ENCODE measurements around the gene PALD1. TPM values are rescaled to one million over a fixed set of nuclear protein-coding genes. Genes with fewer than 3 reads are reported as not detected.
A peak's percentile ranks its signal among the peaks of the same experiment; 100 is the strongest.

Gene PALD1
- total RNA-seq, 2 donors from 2014 or later: 1.1 to 1.3 TPM

- Mint-ChIP-seq H3K4me1 (ENCODE audit: low read depth) (peaks cover 19% of the 10 kb centered on the region), H3K27me3 (ENCODE audit: low read depth) (no peaks in the 10 kb centered on the region), H3K4me3 (no peak overlapping the region), H3K9me3 (no peaks in the 10 kb centered on the region), H3K36me3 (ENCODE audit: insufficient read depth in 2 of 2) (no peaks in the 10 kb centered on the region), H3K27ac (no peak overlapping the region)
- DNase-seq (no peak), ATAC-seq (replicated peaks in 1 of 2) (no peak)
Observed at GRCh38 chr10:70557086-70557845, 78.7 kb downstream of the PALD1 start.

- DNase-seq: no peak
- Mint-ChIP-seq H3K9me3 (no peaks in the 10 kb centered on the region), H3K4me1 (ENCODE audit: low read depth) (peaks cover 19% of the 10 kb centered on the region), H3K36me3 (ENCODE audit: insufficient read depth in 2 of 2) (no peaks in the 10 kb centered on the region), H3K27ac (no peak overlapping the region), H3K4me3 (no peak overlapping the region), H3K27me3 (ENCODE audit: low read depth) (no peaks in the 10 kb centered on the region)
- ATAC-seq (replicated peaks in 1 of 2): no peak
Observed at GRCh38 chr10:70557876-70558275, 79.3 kb downstream of the PALD1 start.

- no peak for DNase-seq
- peaks cover 22% of the 10 kb centered on the region for H3K4me1 Mint-ChIP-seq (ENCODE audit: low read depth)
- peak overlapping the region in 1 of 2 donors; percentile 64 for H3K4me3 Mint-ChIP-seq
- no peak for ATAC-seq (replicated peaks in 1 of 2)
- H3K27ac Mint-ChIP-seq: no peak overlapping the region
- H3K27me3 Mint-ChIP-seq (ENCODE audit: low read depth): no peaks in the 10 kb centered on the region
- H3K9me3 Mint-ChIP-seq: no peaks in the 10 kb centered on the region
- H3K36me3 Mint-ChIP-seq (ENCODE audit: insufficient read depth in 2 of 2): no peaks in the 10 kb centered on the region
Observed at GRCh38 chr10:70558295-70558694, 79.7 kb downstream of the PALD1 start.

- peak; percentile 83 to 87 for DNase-seq
- no peaks in the 10 kb centered on the region for H3K36me3 Mint-ChIP-seq (ENCODE audit: insufficient read depth in 2 of 2)
- H3K27ac Mint-ChIP-seq: peak overlapping the region; percentile 0
Observed at GRCh38 chr10:70558871-70559810, 80.6 kb downstream of the PALD1 start.

GRCh38 chr10:70559861-70560260 lies 81.3 kb downstream of the PALD1 start:
- no peak overlapping the region for H3K27ac Mint-ChIP-seq
- no peak for ATAC-seq (replicated peaks in 1 of 2)
- peaks cover 25% of the 10 kb centered on the region for H3K4me1 Mint-ChIP-seq (ENCODE audit: low read depth)
- no peaks in the 10 kb centered on the region for H3K27me3 Mint-ChIP-seq (ENCODE audit: low read depth)
- H3K9me3 Mint-ChIP-seq: no peaks in the 10 kb centered on the region
- H3K4me3 Mint-ChIP-seq: peak overlapping the region; percentile 64 to 86
- H3K36me3 Mint-ChIP-seq (ENCODE audit: insufficient read depth in 2 of 2): no peaks in the 10 kb centered on the region
- DNase-seq: no peak

More at GRCh38 chr10:70558871-70559810, 80.6 kb downstream of the PALD1 start:
- Mint-ChIP-seq H3K9me3 (no peaks in the 10 kb centered on the region), H3K4me3 (peak overlapping the region; percentile 64 to 86), H3K4me1 (ENCODE audit: low read depth) (peaks cover 25% of the 10 kb centered on the region), H3K27me3 (ENCODE audit: low read depth) (no peaks in the 10 kb centered on the region)
- ATAC-seq (replicated peaks in 1 of 2): peak; percentile 94 to 96

- Mint-ChIP-seq H3K36me3 (ENCODE audit: insufficient read depth in 2 of 2) (no peaks in the 10 kb centered on the region), H3K4me1 (ENCODE audit: low read depth) (peaks cover 25% of the 10 kb centered on the region), H3K27ac (no peak overlapping the region), H3K9me3 (no peaks in the 10 kb centered on the region), H3K4me3 (no peak overlapping the region), H3K27me3 (ENCODE audit: low read depth) (no peaks in the 10 kb centered on the region)
- ATAC-seq (replicated peaks in 1 of 2): no peak
- no peak for DNase-seq
Observed at GRCh38 chr10:70560511-70560941, 82.0 kb downstream of the PALD1 start.

- Mint-ChIP-seq H3K9me3 (no peaks in the 10 kb centered on the region), H3K27me3 (ENCODE audit: low read depth) (no peaks in the 10 kb centered on the region), H3K4me1 (ENCODE audit: low read depth) (peaks cover 25% of the 10 kb centered on the region), H3K36me3 (ENCODE audit: insufficient read depth in 2 of 2) (no peaks in the 10 kb centered on the region), H3K4me3 (no peak overlapping the region), H3K27ac (no peak overlapping the region)
- ATAC-seq (replicated peaks in 1 of 2) (no peak), DNase-seq (no peak)
Observed at GRCh38 chr10:70561070-70561469, 82.5 kb downstream of the PALD1 start.

GRCh38 chr10:70561558-70561957 lies 83.0 kb downstream of the PALD1 start:
- H3K9me3 Mint-ChIP-seq: no peaks in the 10 kb centered on the region
- DNase-seq: no peak
- H3K36me3 Mint-ChIP-seq (ENCODE audit: insufficient read depth in 2 of 2): no peaks in the 10 kb centered on the region
- no peak overlapping the region for H3K4me3 Mint-ChIP-seq
- peaks cover 25% of the 10 kb centered on the region for H3K4me1 Mint-ChIP-seq (ENCODE audit: low read depth)
- H3K27ac Mint-ChIP-seq: no peak overlapping the region
- no peak for ATAC-seq (replicated peaks in 1 of 2)
- no peaks in the 10 kb centered on the region for H3K27me3 Mint-ChIP-seq (ENCODE audit: low read depth)

- Mint-ChIP-seq H3K9me3 (no peaks in the 10 kb centered on the region), H3K27me3 (ENCODE audit: low read depth) (no peaks in the 10 kb centered on the region), H3K27ac (no peak overlapping the region), H3K36me3 (ENCODE audit: insufficient read depth in 2 of 2) (no peaks in the 10 kb centered on the region), H3K4me1 (ENCODE audit: low read depth) (peaks cover 25% of the 10 kb centered on the region), H3K4me3 (no peak overlapping the region)
- ATAC-seq (replicated peaks in 1 of 2) (no peak), DNase-seq (no peak)
Observed at GRCh38 chr10:70562036-70562755, 83.6 kb downstream of the PALD1 start.

GRCh38 chr10:70563230-70563629 lies 84.7 kb downstream of the PALD1 start:
- no peaks in the 10 kb centered on the region for H3K36me3 Mint-ChIP-seq (ENCODE audit: insufficient read depth in 2 of 2)
- no peak overlapping the region for H3K4me3 Mint-ChIP-seq
- no peak for ATAC-seq (replicated peaks in 1 of 2)
- no peak overlapping the region for H3K27ac Mint-ChIP-seq
- H3K27me3 Mint-ChIP-seq (ENCODE audit: low read depth): no peaks in the 10 kb centered on the region
- no peak for DNase-seq
- no peaks in the 10 kb centered on the region for H3K9me3 Mint-ChIP-seq
- H3K4me1 Mint-ChIP-seq (ENCODE audit: low read depth): peaks cover 24% of the 10 kb centered on the region

- ATAC-seq (replicated peaks in 1 of 2) (no peak), DNase-seq (no peak)
- peaks cover 14% of the 10 kb centered on the region for H3K4me1 Mint-ChIP-seq (ENCODE audit: low read depth)
- H3K4me3 Mint-ChIP-seq: no peak overlapping the region
- no peaks in the 10 kb centered on the region for H3K9me3 Mint-ChIP-seq
- no peaks in the 10 kb centered on the region for H3K27me3 Mint-ChIP-seq (ENCODE audit: low read depth)
- no peak overlapping the region for H3K27ac Mint-ChIP-seq
- H3K36me3 Mint-ChIP-seq (ENCODE audit: insufficient read depth in 2 of 2): no peaks in the 10 kb centered on the region
Observed at GRCh38 chr10:70564113-70564725, 85.7 kb downstream of the PALD1 start.

- H3K4me1 Mint-ChIP-seq (ENCODE audit: low read depth): peaks cover 7% of the 10 kb centered on the region
- H3K27ac Mint-ChIP-seq: no peak overlapping the region
- no peaks in the 10 kb centered on the region for H3K36me3 Mint-ChIP-seq (ENCODE audit: insufficient read depth in 2 of 2)
- H3K27me3 Mint-ChIP-seq (ENCODE audit: low read depth): no peaks in the 10 kb centered on the region
- ATAC-seq (replicated peaks in 1 of 2) (peak in 1 of 2 donors; percentile 49), DNase-seq (no peak)
- H3K4me3 Mint-ChIP-seq: no peak overlapping the region
- no peaks in the 10 kb centered on the region for H3K9me3 Mint-ChIP-seq
Observed at GRCh38 chr10:70564901-70565351, 86.4 kb downstream of the PALD1 start.

Data from activated T-cell treated with anti-CD3 and anti-CD28 coated beads, Interleukin-2, amount 50 U/mL, for 72 hours (primary cell).